ENCODE data around the gene TRNAU1AP.
"Not testable (repeated sequence)": the region's sequence is repeated elsewhere in the genome, so short reads cannot be mapped to it uniquely, and the experiment has no call there.

DNA sequence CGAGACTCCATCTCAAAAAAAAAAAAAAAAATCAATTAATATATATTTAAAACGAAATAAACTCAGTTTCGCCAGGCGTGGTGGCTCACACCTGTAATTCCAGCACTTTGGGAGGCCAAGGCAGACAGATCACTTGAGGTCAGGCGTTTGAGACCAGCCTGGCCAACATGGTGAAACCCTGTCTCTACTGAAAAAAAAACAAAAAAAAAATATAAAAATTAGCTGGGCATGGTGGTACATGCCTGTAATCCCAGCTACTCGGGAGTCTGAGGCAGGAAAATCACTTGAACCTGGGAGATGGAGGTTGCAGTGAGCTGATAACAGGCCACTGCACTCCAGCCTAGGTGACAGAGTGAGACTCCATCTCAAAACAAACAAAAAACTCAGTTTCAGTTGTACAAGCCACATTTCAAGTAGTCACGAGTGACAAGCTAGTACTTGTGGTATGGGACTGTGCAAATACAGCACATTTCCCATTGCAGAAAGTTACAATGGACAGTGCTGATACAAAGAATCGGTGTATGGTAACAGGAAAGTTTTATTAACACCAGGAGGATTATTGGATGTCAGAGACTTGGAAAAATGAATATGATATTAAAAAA, 11.4 kb upstream of the TRNAU1AP start:
- TF ChIP-seq, protein P1, sequence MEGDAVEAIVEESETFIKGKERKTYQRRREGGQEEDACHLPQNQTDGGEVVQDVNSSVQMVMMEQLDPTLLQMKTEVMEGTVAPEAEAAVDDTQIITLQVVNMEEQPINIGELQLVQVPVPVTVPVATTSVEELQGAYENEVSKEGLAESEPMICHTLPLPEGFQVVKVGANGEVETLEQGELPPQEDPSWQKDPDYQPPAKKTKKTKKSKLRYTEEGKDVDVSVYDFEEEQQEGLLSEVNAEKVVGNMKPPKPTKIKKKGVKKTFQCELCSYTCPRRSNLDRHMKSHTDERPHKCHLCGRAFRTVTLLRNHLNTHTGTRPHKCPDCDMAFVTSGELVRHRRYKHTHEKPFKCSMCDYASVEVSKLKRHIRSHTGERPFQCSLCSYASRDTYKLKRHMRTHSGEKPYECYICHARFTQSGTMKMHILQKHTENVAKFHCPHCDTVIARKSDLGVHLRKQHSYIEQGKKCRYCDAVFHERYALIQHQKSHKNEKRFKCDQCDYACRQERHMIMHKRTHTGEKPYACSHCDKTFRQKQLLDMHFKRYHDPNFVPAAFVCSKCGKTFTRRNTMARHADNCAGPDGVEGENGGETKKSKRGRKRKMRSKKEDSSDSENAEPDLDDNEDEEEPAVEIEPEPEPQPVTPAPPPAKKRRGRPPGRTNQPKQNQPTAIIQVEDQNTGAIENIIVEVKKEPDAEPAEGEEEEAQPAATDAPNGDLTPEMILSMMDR (conservative IDR thresholded peaks at IDR 0.05 in 1 of 2, IDR thresholded peaks at IDR 0.05 in 1 of 2; ENCODE audit: low read depth in 1 of 2, low read length in 2 of 2): not testable (repeated sequence)
- TF ChIP-seq EZH2 (IDR thresholded peaks at IDR 0.05; ENCODE audit: low read length, missing control alignments): not testable (repeated sequence)

Data from fibroblast of lung (primary cell).